GM04504 (cell line): ENCODE measurements around the gene CELSR2.

ENCODE experiments used
- DNase-seq: peaks from one replicate; pipeline ENCODE4 v3.0.0-alpha.2; 2012; ENCODE audit warnings: low read depth

The CELSR2 gene

DNA sequence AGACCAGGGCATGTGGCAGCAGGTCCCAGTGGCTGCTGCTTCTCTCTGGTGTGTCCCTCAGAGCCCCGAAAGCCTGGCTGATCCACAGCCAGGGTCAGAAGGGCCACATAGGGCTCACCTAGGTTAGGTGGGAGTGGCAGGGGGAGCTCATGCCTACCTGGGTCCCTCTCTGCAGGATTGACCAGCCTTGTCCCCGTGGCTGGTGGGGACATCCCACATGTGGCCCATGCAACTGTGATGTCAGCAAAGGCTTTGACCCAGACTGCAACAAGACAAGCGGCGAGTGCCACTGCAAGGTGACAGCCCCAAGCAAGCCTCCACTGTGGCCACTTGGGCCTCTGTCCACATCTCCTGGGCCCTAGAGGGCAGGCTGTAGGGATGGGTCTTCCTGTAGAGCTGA, 15.7 kb downstream of the CELSR2 start:
- no peak for DNase-seq

DNA sequence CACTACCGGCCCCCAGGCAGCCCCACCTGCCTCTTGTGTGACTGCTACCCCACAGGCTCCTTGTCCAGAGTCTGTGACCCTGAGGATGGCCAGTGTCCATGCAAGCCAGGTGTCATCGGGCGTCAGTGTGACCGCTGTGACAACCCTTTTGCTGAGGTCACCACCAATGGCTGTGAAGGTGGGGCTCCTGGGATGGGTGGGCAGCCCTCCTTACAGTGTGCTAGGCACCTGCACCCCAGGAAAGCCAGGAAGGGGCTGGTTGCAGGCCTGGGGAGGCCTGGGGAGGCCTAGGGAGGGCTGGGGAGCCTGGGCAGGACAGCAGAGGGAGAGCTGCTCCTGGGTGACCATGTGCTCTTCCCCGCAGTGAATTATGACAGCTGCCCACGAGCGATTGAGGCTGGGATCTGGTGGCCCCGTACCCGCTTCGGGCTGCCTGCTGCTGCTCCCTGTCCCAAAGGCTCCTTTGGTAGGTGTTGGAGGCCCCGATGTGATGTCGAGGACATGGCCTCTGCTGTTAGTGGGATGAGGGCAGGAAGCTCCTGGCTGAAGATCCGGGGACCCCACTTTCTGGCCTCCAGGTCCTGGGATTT, 16.5 kb downstream of the CELSR2 start:
- DNase-seq, result no peak

DNA sequence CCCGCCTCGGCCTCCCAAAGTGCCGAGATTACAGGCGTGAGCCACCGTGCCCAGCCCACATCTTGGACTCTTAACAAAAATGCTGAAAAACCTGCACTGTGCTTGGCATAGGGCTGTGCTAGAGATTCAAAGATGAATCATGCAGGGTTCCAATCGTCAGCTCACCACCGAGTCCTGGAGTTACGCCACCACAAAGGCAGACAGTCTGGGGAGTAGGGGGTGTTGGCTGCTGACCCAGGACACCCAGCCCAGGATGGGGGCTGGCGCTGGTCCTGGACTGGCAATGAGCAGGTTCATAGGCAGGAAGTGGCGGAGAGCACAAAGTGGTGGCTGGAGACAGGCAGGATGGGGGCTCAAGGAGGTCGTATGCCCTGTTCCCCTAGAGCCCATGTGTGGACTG, 17.6 kb downstream of the CELSR2 start:
- no peak for DNase-seq

DNA sequence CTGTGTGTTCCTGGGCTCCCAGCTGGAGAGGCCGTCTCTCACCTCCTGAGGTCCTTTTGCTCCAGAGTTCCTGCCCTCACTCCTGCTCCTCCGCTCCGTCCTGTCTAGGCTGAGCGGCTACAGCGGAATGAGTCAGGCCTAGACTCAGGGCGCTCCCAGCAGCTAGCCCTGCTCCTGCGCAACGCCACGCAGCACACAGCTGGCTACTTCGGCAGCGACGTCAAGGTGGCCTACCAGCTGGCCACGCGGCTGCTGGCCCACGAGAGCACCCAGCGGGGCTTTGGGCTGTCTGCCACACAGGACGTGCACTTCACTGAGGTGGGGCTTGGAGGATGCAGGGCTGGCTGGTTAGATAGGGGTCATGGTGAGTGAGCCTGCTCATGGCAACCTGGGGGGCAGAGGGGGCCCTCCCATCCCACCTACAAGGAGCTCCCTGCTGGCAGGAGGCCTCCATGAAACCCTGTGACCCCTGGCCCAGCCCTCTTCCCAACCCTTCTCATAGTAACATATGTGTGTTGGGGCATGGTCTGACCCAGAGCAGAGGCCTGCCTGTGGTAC, 18.5 kb downstream of the CELSR2 start:
- DNase-seq, result no peak

DNA sequence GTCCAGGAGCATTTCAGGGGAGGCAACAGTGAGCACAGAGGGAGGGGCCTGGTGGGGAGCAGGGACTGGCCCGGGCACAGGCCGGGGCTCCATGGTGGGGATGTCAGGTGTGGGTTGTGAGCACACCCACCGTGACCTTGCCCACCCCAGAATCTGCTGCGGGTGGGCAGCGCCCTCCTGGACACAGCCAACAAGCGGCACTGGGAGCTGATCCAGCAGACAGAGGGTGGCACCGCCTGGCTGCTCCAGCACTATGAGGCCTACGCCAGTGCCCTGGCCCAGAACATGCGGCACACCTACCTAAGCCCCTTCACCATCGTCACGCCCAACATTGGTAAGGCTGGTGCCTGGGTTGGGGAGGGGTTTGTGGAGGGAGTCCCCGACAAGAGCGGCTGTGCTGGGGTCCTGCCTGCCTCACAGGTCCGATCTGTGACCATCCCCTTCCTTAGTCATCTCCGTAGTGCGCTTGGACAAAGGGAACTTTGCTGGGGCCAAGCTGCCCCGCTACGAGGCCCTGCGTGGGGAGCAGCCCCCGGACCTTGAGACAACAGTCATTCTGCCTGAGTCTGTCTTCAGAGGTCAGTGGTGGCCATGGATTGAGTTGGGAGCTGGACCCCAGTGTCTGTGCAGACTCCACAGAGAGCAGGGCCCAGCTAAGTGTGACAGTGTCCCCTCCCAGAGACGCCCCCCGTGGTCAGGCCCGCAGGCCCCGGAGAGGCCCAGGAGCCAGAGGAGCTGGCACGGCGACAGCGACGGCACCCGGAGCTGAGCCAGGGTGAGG, 19.3 kb downstream of the CELSR2 start:
- DNase-seq, result no peak

DNA sequence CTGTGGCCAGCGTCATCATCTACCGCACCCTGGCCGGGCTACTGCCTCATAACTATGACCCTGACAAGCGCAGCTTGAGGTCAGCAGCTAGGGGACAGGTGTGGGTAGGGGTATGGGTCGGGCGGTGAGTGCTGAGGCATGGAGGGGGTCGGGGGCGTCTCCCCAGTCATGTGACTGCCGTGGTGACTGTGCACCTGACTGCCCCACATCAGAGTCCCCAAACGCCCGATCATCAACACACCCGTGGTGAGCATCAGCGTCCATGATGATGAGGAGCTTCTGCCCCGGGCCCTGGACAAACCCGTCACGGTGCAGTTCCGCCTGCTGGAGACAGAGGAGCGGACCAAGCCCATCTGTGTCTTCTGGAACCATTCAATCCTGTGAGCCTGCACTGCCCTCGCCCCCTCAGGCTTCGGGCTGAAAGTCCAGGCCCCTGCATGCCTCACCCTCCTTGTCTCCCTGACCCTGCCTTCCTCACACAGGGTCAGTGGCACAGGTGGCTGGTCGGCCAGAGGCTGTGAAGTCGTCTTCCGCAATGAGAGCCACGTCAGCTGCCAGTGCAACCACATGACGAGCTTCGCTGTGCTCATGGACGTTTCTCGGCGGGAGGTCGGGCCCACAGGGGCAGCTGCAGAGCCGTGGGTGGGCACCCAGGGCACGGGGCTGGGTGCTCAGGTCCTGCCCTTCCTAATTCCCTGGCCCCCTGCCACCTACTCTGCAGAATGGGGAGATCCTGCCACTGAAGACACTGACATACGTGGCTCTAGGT, 20.1 kb downstream of the CELSR2 start:
- no peak for DNase-seq

DNA sequence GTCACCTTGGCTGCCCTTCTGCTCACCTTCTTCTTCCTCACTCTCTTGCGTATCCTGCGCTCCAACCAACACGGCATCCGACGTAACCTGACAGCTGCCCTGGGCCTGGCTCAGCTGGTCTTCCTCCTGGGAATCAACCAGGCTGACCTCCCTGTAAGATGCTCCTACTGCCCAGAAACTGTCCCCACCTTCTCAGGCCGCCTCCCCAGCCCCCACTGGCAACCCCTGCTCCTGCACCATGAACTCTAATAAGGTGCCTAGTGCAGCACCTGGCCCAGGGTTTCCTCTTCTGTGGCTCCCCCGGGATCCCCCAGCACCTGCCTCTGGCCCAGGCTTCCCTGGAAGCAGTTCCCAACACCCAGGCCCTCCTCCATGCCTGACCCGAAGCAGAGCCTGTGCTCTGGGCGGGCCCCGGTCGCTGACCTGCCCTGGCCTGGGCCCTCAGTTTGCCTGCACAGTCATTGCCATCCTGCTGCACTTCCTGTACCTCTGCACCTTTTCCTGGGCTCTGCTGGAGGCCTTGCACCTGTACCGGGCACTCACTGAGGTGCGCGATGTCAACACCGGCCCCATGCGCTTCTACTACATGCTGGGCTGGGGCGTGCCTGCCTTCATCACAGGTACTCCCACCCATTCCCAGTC, 20.8 kb downstream of the CELSR2 start:
- no peak for DNase-seq

DNA sequence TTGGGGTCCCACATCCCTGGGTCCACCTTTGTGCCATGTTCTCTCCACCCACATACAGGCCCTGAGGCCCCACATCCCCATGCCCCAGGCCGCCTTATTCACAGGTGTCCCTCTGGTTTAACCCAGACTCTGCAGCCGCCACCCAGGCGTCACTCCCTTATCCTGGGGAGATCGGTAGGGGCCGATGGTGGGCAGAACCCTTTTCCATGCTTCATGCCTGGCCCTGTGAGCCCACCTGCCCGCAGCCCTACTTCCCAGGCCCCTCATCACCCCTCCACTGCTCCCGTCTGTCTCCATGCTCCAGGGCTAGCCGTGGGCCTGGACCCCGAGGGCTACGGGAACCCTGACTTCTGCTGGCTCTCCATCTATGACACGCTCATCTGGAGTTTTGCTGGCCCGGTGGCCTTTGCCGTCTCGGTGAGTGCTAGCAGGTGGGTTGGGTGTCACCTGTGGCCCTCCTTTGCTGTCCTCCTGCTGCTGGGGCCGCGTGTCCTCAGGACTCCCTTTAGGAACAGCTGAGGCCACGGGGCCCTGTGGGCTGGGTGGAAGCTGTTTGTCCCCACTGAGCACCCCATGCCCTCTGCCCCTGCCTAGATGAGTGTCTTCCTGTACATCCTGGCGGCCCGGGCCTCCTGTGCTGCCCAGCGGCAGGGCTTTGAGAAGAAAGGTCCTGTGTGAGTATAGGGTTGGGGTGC, 21.4 kb downstream of the CELSR2 start:
- no peak for DNase-seq

DNA sequence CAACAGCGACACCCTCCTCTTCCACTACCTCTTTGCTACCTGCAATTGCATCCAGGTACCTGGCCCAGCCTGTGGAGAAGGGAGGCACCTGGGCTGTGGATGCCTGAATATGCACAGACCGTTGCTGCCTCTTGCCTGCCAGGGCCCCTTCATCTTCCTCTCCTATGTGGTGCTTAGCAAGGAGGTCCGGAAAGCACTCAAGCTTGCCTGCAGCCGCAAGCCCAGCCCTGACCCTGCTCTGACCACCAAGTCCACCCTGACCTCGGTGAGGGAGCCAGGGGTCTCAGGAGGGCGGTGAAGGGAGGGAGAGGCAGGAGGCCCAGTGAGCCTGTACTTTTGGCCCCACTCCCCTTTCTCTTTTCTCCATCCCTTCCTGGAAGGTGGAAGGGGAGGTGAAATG, 22.1 kb downstream of the CELSR2 start:
- no peak for DNase-seq

DNA sequence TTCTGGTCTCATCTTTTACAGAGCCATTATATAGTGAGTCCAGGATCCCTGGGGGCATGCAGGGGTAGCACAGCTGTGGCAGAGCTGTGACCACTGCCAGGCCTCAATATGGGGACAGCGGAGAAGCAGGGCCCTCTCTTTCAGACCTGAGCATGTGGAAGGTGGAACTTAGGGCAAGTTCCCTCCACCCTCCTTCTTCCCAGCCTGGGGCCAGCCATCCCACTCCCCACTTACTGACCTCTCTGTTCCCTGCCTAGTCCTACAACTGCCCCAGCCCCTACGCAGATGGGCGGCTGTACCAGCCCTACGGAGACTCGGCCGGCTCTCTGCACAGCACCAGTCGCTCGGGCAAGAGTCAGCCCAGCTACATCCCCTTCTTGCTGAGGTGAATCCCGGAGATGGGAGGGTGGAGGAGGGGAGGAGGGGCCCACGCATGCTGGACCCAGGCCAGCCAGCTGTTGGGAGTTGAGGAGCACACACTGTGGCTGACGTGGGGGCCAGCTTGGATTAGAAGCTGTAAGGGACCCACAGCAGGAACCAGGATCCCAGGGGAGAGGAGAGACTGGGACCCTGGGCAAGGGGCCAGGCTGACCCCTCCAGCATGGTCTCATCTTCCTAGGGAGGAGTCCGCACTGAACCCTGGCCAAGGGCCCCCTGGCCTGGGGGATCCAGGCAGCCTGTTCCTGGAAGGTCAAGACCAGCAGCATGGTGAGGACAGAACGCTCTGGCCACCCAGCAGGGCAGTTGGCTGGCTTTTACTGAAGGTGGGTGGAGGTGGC, 22.9 kb downstream of the CELSR2 start:
- no peak for DNase-seq

DNA sequence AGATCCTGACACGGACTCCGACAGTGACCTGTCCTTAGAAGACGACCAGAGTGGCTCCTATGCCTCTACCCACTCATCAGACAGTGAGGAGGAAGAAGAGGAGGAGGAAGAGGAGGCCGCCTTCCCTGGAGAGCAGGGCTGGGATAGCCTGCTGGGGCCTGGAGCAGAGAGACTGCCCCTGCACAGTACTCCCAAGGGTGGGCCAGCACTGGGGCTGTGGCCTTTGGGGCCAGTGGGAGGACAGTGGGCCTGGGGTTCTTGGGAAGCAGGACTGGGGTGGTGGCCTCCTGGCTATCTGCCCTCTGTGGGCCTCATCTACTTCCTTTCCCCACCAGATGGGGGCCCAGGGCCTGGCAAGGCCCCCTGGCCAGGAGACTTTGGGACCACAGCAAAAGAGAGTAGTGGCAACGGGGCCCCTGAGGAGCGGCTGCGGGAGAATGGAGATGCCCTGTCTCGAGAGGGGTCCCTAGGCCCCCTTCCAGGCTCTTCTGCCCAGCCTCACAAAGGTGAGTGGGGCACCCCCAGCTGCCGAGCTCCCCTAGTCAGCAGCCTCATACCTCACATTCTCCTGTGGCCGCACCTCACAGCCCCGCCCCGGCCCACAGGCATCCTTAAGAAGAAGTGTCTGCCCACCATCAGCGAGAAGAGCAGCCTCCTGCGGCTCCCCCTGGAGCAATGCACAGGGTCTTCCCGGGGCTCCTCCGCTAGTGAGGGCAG, 23.6 kb downstream of the CELSR2 start:
- no peak for DNase-seq

DNA sequence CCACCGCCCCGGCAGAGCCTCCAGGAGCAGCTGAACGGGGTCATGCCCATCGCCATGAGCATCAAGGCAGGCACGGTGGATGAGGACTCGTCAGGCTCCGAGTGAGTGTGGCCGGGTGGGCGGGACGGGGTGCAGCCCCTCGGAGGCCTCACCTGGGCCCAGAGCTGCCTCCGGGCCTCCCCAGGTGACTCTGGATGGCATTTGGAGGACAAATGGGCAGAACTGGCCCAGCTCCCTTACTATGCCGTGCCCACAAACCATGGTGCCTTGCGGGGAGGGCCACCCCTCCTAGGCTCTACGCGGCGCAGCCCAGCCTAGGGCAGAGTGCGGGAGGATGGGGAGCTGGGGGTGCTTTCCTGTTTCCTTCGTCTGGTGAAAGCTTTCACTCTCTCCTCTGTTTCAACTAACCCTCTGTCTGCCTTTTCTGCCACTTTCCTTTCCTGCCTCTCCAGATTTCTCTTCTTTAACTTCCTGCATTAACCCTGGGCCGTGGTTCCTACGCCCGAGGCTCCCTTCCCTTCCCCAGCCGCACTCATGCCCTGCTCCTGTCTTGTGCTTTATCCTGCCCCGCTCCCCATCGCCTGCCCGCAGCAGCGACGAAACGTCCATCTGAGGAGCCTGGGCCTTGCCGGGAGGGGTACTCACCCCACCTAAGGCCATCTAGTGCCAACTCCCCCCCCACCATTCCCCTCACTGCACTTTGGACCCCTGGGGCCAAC, 24.4 kb downstream of the CELSR2 start:
- no peak for DNase-seq

DNA sequence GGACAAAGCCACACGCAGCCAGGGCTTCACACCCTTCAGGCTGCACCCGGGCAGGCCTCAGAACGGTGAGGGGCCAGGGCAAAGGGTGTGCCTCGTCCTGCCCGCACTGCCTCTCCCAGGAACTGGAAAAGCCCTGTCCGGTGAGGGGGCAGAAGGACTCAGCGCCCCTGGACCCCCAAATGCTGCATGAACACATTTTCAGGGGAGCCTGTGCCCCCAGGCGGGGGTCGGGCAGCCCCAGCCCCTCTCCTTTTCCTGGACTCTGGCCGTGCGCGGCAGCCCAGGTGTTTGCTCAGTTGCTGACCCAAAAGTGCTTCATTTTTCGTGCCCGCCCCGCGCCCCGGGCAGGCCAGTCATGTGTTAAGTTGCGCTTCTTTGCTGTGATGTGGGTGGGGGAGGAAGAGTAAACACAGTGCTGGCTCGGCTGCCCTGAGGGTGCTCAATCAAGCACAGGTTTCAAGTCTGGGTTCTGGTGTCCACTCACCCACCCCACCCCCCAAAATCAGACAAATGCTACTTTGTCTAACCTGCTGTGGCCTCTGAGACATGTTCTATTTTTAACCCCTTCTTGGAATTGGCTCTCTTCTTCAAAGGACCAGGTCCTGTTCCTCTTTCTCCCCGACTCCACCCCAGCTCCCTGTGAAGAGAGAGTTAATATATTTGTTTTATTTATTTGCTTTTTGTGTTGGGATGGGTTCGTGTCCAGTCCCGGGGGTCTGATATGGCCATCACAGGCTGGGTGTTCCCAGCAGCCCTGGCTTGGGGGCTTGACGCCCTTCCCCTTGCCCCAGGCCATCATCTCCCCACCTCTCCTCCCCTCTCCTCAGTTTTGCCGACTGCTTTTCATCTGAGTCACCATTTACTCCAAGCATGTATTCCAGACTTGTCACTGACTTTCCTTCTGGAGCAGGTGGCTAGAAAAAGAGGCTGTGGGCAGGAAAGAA, 25.5 kb downstream of the CELSR2 start:
- DNase-seq, result no peak

DNA sequence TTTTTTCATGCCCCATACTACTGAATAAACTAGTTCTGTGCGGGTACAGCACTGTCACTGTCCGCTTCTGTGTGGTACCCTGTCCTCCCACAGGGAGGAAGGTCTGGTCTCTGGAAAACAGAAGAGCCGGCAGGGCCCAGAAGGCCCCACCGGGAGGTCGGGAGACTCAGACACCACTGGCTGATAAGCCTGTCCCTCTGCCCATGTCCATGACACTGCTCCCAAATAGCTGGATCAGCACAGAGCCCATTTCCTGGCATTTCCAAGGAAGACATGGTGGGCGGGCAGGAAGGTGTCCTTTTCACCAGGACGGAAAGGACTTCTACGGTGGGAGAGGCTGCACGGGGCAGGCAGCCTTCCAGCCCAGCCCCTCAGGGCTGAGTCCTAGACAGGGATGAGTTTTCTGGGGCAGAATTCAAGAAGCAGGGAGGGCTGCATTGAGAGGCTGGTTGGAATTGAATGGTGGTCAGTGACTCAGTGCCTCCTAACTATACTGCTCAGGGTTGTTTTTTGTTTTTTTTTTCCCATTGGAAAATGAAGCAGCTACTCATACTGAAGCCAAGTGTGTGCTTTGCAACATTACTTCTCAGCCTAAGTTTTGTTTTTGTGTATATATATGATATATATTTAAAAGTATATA, 26.5 kb downstream of the CELSR2 start:
- no peak for DNase-seq

DNA sequence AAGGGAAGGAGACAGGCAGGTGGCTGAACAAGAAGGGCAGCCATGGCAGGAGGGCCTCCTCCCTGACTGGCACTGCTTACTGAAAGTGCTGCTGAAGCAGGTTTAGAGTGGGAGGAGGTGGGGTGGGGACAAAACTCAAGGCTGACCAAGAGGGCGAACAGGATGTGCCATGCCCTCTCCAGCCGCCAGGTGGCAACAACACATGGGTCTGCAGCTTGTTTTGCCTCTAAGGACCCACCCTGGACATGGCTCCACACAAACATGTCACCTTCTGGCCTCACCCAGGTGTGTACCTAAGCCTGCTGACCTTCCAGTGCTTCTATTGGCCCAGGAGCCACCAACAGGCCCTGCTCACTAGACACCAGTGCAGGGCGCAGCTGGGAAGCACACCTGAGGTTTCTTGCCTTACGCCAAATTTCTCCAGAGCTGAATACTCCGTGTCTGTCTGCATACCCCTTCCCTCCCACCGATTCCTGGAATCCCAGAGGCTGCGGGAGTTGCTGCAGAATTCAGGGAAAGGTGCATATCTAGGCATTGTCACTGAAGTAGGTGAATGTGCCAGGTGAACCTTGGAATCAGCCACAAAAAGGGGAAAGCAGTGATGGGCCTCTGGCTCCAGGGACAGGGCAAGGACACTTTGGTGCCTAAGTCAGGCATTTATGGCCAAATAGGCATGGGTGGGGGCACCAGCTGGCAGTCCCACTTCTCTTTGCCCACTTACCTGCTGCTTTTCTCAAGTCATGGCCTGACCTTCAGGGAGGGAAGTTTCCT, 28.3 kb downstream of the CELSR2 start:
- no peak for DNase-seq

DNA sequence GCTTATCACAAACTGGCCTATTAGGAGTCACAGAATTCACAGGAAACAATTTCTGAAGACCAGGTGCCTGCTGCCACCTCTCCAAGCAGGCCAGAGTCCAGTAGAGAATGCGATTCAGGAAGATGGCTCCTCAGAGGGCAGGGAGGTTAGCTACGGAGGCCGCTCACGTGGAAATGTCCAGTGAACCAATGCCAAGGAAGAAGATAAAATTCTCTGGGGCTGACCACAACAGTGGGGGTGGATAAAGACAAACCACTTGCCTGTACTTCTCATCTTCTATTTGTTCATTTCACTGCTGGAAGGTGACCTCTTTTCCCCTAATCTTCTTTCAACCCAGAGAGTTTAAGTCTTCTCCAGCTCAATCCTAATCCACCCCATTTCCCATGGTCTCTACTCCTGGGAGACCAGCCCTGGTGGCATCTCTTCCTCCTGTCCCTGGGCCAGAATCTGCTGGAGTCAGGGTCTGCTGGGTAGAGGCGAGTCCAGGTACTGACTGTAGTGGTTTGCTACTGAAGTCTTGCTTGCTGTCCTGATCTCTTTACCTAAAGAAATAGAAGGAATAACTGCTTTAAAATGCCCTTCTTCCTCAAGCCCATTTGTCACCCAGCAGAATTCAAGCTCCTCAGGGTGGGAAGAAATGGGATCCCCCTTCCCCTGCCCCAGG, 30.4 kb downstream of the CELSR2 start:
- no peak for DNase-seq

DNA sequence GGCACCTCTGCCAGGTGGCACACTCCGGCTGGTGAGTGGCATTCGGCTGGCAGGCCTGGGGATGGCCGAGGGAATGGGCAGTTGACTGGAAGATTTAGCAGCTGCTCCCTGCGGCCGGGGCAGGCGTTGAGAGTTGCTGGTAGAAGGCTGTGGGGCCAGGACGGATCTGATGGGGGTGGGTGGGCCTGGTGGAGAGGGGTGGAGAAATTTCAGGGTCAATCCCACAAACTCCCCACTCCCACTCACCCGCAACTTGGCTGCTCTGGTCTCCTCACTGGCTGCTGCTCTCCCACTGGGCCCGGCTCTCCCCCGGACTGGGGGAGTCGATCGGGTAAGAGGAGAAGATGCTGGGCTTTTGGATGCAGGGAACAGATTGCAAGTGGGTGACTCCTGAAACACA, 31.5 kb downstream of the CELSR2 start:
- DNase-seq, result no peak
